H1 (cell line): ENCODE data around the gene GRXCR2. TPM values are rescaled to one million over a fixed set of nuclear protein-coding genes. Genes with fewer than 3 reads are reported as not detected.
A peak's percentile ranks its signal among the peaks of the same experiment; 100 is the strongest.

Source experiments
- CTCF ChIA-PET: fragments of 300-600 bp; sonication (Branson Sonifier 250); formaldehyde crosslinking; loops from one replicate; lab custom pipeline; 2021; ENCODE audit not compliant: partially characterized antibody; lab: Charles Lee
- POLR2A ChIA-PET: fragments of 300-600 bp; sonication (Branson Sonifier 250); formaldehyde crosslinking; loops from one replicate; lab custom pipeline; 2021; ENCODE audit warnings: inconsistent platforms; ENCODE audit not compliant: partially characterized antibody; lab: Charles Lee
- DNase-seq, 2 experiments: peaks; one replicate each; pipeline versions ENCODE4 v3.0.0 to v3.0.0-alpha.2; 2010 to 2022; ENCODE audit warnings: low spot score in 2 of 2, low read depth in 1 of 2, mixed read lengths in 1 of 2
- FAIRE-seq: peaks from 2 replicates; lab custom pipeline; 2011; peaks lifted over from hg19 to GRCh38; lab: Jason Lieb, UNC
- H2AFZ ChIP-seq: 2 replicates; pipeline ENCODE4 v1.8.1; 2012; ENCODE audit warnings: low read length, inconsistent platforms
- H2AK5ac ChIP-seq: 2 replicates; pipeline ENCODE4 v1.6.1; 2013; ENCODE audit warnings: low read depth, low read length
- H2BK120ac ChIP-seq: replicated peaks from 2 replicates; pipeline ENCODE3; 2013; ENCODE audit warnings: low read depth, low read length, inconsistent platforms
- H2BK12ac ChIP-seq: 2 replicates; pipeline ENCODE4 v1.6.1; 2013; ENCODE audit warnings: low read depth, low read length
- H2BK15ac ChIP-seq: 2 replicates; pipeline ENCODE4 v1.6.1; 2013; ENCODE audit warnings: low read length
- H2BK20ac ChIP-seq: 2 replicates; pipeline ENCODE4 v1.6.1; 2013; ENCODE audit warnings: low read length
- H2BK5ac ChIP-seq: 2 replicates; pipeline ENCODE4 v1.6.1; 2013; ENCODE audit warnings: low read depth, low read length
- H3K14ac ChIP-seq: 2 replicates; pipeline ENCODE4 v1.6.1; 2013; ENCODE audit warnings: inconsistent platforms; ENCODE audit not compliant: insufficient read length
- H3K18ac ChIP-seq: 2 replicates; pipeline ENCODE4 v1.6.1; 2013; ENCODE audit warnings: low read length; ENCODE audit errors: extremely low read depth
- H3K23ac ChIP-seq: 2 replicates; pipeline ENCODE4 v1.6.1; 2013; ENCODE audit warnings: inconsistent platforms; ENCODE audit not compliant: insufficient read length
- H3K23me2 ChIP-seq: 2 replicates; pipeline ENCODE4 v1.6.1; 2013; ENCODE audit warnings: low read depth, low read length
- H3K27ac ChIP-seq: 2 replicates; pipeline ENCODE4 v1.6.1; 2011; ENCODE audit warnings: low read depth, low read length, inconsistent platforms
- H3K27me3 ChIP-seq, 4 experiments: replicated peaks in 1 of 4; 1 replicate in 1 of 4; 2 replicates in 3 of 4; pipeline versions ENCODE4 v1.6.1 to v1.8.1; 2011 to 2013; ENCODE audit warnings: low read length in 3 of 4, mild to moderate bottlenecking in 3 of 4, inconsistent platforms in 2 of 4, mixed read lengths in 2 of 4, moderate library complexity in 1 of 4; ENCODE audit not compliant: control insufficient read depth in 3 of 4, insufficient read depth in 3 of 4; ENCODE audit errors: extremely low read depth in 1 of 4
- H3K36me3 ChIP-seq, 4 experiments: 2 replicates each; pipeline versions ENCODE4 v1.6.1 to v1.8.1; 2011 to 2013; ENCODE audit warnings: mild to moderate bottlenecking in 4 of 4, low read length in 3 of 4, moderate library complexity in 2 of 4, control low read depth in 1 of 4, inconsistent platforms in 1 of 4; ENCODE audit not compliant: insufficient read depth in 4 of 4, control insufficient read depth in 2 of 4
- H3K4ac ChIP-seq: replicated peaks from 2 replicates; pipeline ENCODE3; 2013; ENCODE audit warnings: low read length, low read depth, mixed read lengths, inconsistent platforms; ENCODE audit not compliant: insufficient read length
- H3K4me1 ChIP-seq, 4 experiments: replicated peaks in 1 of 4; 1 replicate in 1 of 4; 2 replicates in 3 of 4; pipeline versions ENCODE4 v1.6.1 to v1.8.1; 2011 to 2013; ENCODE audit warnings: low read length in 3 of 4, inconsistent platforms in 2 of 4, mixed read lengths in 1 of 4; ENCODE audit not compliant: insufficient read depth in 4 of 4, control insufficient read depth in 3 of 4
- H3K4me2 ChIP-seq, 2 experiments: 2 replicates each; pipeline versions ENCODE4 v1.6.1 to v1.8.1; 2011 to 2013; ENCODE audit warnings: low read depth in 2 of 2, low read length in 2 of 2, control low read depth in 1 of 2, inconsistent platforms in 1 of 2, mild to moderate bottlenecking in 1 of 2; ENCODE audit not compliant: insufficient read depth in 1 of 2
- H3K4me3 ChIP-seq, 4 experiments: fragments of 200-600, 300-600 bp in 1 of 4; sonication (generic), shearing (Covaris generic), sonication (Bioruptor Twin) in 1 of 4; 2 replicates each; pipeline versions ENCODE4 v1.5.1 to v1.8.1; 2011 to 2016; ENCODE audit warnings: low read length in 4 of 4, low read depth in 3 of 4, control low read depth in 2 of 4, inconsistent platforms in 2 of 4, mild to moderate bottlenecking in 2 of 4, mixed read lengths in 1 of 4, moderate library complexity in 1 of 4; ENCODE audit not compliant: insufficient read depth in 2 of 4; ENCODE audit errors: extremely low read depth in 1 of 4
- H3K56ac ChIP-seq: replicated peaks from 2 replicates; pipeline ENCODE3; 2013; ENCODE audit warnings: low read depth, mild to moderate bottlenecking, mixed read lengths, low read length, inconsistent platforms; ENCODE audit not compliant: insufficient read length
- H3K79me1 ChIP-seq: 2 replicates; pipeline ENCODE4 v1.6.1; 2013; ENCODE audit warnings: low read depth, low read length, control low read depth
- H3K79me2 ChIP-seq, 2 experiments: 2 replicates each; pipeline versions ENCODE4 v1.6.1 to v1.8.1; 2012 to 2013; ENCODE audit warnings: low read length in 2 of 2, mild to moderate bottlenecking in 2 of 2, inconsistent platforms in 1 of 2; ENCODE audit not compliant: insufficient read depth in 2 of 2, control insufficient read depth in 1 of 2
- H3K9ac ChIP-seq, 4 experiments: replicated peaks in 1 of 4; 1 replicate in 1 of 4; 2 replicates in 3 of 4; pipeline versions ENCODE4 v1.6.1 to v1.8.1; 2011 to 2013; ENCODE audit warnings: low read depth in 3 of 4, low read length in 3 of 4, control low read depth in 2 of 4, mild to moderate bottlenecking in 2 of 4, moderate library complexity in 2 of 4, inconsistent platforms in 1 of 4; ENCODE audit errors: extremely low read depth in 1 of 4
- H3K9me3 ChIP-seq, 2 experiments: 2 replicates each; pipeline versions ENCODE4 v1.6.1 to v1.8.1; 2012 to 2013; ENCODE audit warnings: mild to moderate bottlenecking in 2 of 2, moderate library complexity in 2 of 2, control low read depth in 1 of 2, inconsistent platforms in 1 of 2, low read depth in 1 of 2, low read length in 1 of 2, mixed read lengths in 1 of 2; ENCODE audit not compliant: insufficient read depth in 2 of 2
- H4K20me1 ChIP-seq, 2 experiments: replicated peaks in 1 of 2; 2 replicates each; pipeline versions ENCODE3 to v1.8.1; 2011 to 2013; ENCODE audit warnings: inconsistent platforms in 2 of 2, low read length in 2 of 2, mild to moderate bottlenecking in 1 of 2; ENCODE audit not compliant: insufficient read depth in 2 of 2, control insufficient read depth in 1 of 2
- H4K5ac ChIP-seq: 2 replicates; pipeline ENCODE4 v1.6.1; 2013; ENCODE audit warnings: low read length, low read depth, mixed read lengths, inconsistent platforms; ENCODE audit not compliant: insufficient read length
- H4K8ac ChIP-seq: 2 replicates; pipeline ENCODE4 v1.8.0; 2013; ENCODE audit warnings: mild to moderate bottlenecking, moderate library complexity, low read length, inconsistent platforms; ENCODE audit not compliant: insufficient read depth; ENCODE audit errors: extremely low read depth
- H4K91ac ChIP-seq: replicated peaks from 2 replicates; pipeline ENCODE3; 2013; ENCODE audit warnings: low read length, mixed read lengths, inconsistent platforms; ENCODE audit not compliant: insufficient read length
- CBX8 ChIP-seq: fragments of 300-800, 300-1000 bp; sonication (generic); IDR thresholded peaks from 2 replicates; pipeline ENCODE4 v1.7.1; 2016; ENCODE audit warnings: low read depth, low read length, borderline replicate concordance
- CHD2 ChIP-seq: IDR thresholded peaks from 2 replicates; pipeline ENCODE4 v1.6.1; 2012; ENCODE audit warnings: low read length, improper control_type of control experiment
- CTCF ChIP-seq, 3 experiments: IDR thresholded peaks; 1 replicate in 2 of 3; 2 replicates in 1 of 3; pipeline versions ENCODE4 v1.5.1 to v1.6.1; 2011; ENCODE audit warnings: low read length in 3 of 3, mild to moderate bottlenecking in 3 of 3, inconsistent platforms in 2 of 3, low read depth in 1 of 3, moderate library complexity in 1 of 3; ENCODE audit not compliant: insufficient read depth in 1 of 3; ENCODE audit errors: control extremely low read depth in 1 of 3
- RAD21 ChIP-seq, 2 experiments: IDR thresholded peaks in 1 of 2; conservative IDR thresholded peaks in 1 of 2; 2 replicates each; pipeline ENCODE4 v1.6.1; 2011; ENCODE audit warnings: low read depth in 2 of 2, low read length in 2 of 2, improper control_type of control experiment in 1 of 2, inconsistent platforms in 1 of 2, mild to moderate bottlenecking in 1 of 2, moderate library complexity in 1 of 2
- YY1 ChIP-seq: IDR thresholded peaks from 2 replicates; pipeline ENCODE4 v1.6.1; 2011; ENCODE audit warnings: low read depth, mild to moderate bottlenecking, low read length
- WGBS, 2 experiments: shearing (Covaris generic) in 1 of 2; methylation state at CpG; one replicate each; pipeline versions ENCODE4 v1.1.6 to v1.1.7; 2013 to 2015; ENCODE audit warnings: low lambda C conversion rate in 2 of 2, mixed read lengths in 2 of 2, inconsistent platforms in 1 of 2, low coverage in 1 of 2, missing lambda C conversion rate in 1 of 2; ENCODE audit not compliant: insufficient replicate concordance in 2 of 2, insufficient coverage in 1 of 2, insufficient read length in 1 of 2; ENCODE audit errors: extremely low coverage in 1 of 2, missing lambda C conversion rate in 1 of 2; 5-methylcytosine and 5-hydroxymethylcytosine counted together
- polyA plus RNA-seq, 7 experiments: library from polyadenylated mRNA; depleted of rRNA in 3 of 7; stranded (reverse) in 5 of 7; unstranded in 2 of 7; fragments of >200 nt in 5 of 7; fragments of 200-250 nt in 2 of 7; gene quantifications; 1 replicate in 5 of 7; 2 replicates in 1 of 7; 4 replicates in 1 of 7; pipeline versions ENCODE4 v1.2.1 to v1.2.3, GENCODE V29; 2011 to 2013; ENCODE audit warnings: missing spikeins in 2 of 7, mixed read lengths in 2 of 7
- total RNA-seq: library from RNA; stranded (reverse); fragmentation: NEBNext Ultra II Directional; extraction: Animal tissue kit (Norgen Biotek cat#: 25700); gene quantifications from 2 replicates; pipeline ENCODE4 v1.2.1, GENCODE V29; 2021

The GRXCR2 gene
- total and polyA plus RNA-seq, 2 of the 8 experiments (the other 6 are each of a cell fraction or from before 2014, with no cell fraction given) = not detected

DNA sequence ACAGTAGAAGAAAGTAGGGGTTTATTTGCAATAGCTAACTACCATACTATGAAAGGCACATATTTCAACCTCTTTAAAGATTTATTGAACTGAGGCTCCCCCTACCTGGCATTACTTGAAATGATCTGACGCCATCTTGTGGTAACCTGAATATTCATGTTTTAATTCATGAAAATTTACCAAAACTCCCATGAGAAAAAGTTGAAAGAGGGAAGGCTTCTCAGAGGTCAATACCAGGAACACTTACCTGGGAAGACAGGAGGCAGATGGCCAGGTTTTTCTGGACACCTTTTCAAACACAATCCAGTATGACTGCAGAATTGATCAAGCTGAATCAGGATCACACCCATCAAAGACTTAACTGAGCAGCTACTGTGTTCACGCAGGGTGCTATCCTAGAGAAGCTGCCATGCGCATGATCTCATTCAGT lies 47.0 kb downstream of the GRXCR2 start:
- DNase-seq = no peak
- H3K27me3 ChIP-seq = no peaks in the 10 kb centered on the region; a peak in 1 of 7 replicates
- no peak overlapping the region for H2AK5ac ChIP-seq
- H2BK15ac ChIP-seq = no peak overlapping the region
- no peak overlapping the region for H3K18ac ChIP-seq
- TF ChIP-seq YY1 (peak; percentile 86; the same call in 1 of the 2 replicates), RAD21 (IDR thresholded peaks at IDR 0.05 in 1 of 2, conservative IDR thresholded peaks at IDR 0.05 in 1 of 2; ENCODE audit: low read depth in 2 of 2, low read length in 2 of 2) (peak; percentile 67 to 72), CBX8 (no peak), CTCF (IDR thresholded peaks at IDR 0.05; ENCODE audit: control extremely low read depth in 1 of 3, insufficient read depth in 1 of 3, low read depth in 1 of 3, low read length in 3 of 3) (peak in 2 of 3 experiments; percentile 65 to 89; a peak in 3 of 4 replicates), CHD2 (no peak)
- H3K4me3 ChIP-seq = no peak overlapping the region
- H2BK12ac ChIP-seq = no peak overlapping the region
- no peaks in the 10 kb centered on the region for H3K9me3 ChIP-seq
- CTCF ChIA-PET = interaction anchor here (0.6 to 8.3 kb wide), 42 partner anchors 8 to 1648 kb away, joined by 3 to 72 read pairs (median 5); partner anchors contain the start of gene PRELID2
- no peak overlapping the region for H3K4ac ChIP-seq
- no peak overlapping the region for H2BK5ac ChIP-seq
- no peak overlapping the region for H4K5ac ChIP-seq
- no peaks in the 10 kb centered on the region for H4K20me1 ChIP-seq
- 0 out of 2 replicates have a peak overlapping the region, but pooled peaks have one; percentile 60 for H2AFZ ChIP-seq
- no peak overlapping the region for H3K14ac ChIP-seq
- POLR2A ChIA-PET = interaction anchor here (1.5 kb wide), 1 partner anchor 246 kb away, joined by 3 read pairs; no protein-coding TSS in a partner anchor
- no peak overlapping the region for H3K4me2 ChIP-seq
- no peak overlapping the region for H3K27ac ChIP-seq
- no peaks in the 10 kb centered on the region for H3K79me1 ChIP-seq
- H3K56ac ChIP-seq = no peak overlapping the region
- no peak overlapping the region for H4K8ac ChIP-seq
- no peak overlapping the region for H2BK20ac ChIP-seq
- H3K79me2 ChIP-seq = no peaks in the 10 kb centered on the region
- no peak overlapping the region for H3K23ac ChIP-seq
- no peak overlapping the region for H4K91ac ChIP-seq
- WGBS, 2 experiments = 64% methylated on average over 3 of the region's 3 CpGs; no CpG with 5 or more reads in 1 of the 2 experiments
- H3K36me3 ChIP-seq = no peaks in the 10 kb centered on the region
- H3K23me2 ChIP-seq = no peaks in the 10 kb centered on the region; the same call in 1 of the 2 replicates
- no peak overlapping the region for H3K9ac ChIP-seq
- H3K4me1 ChIP-seq = no peaks in the 10 kb centered on the region
- FAIRE-seq = peak; percentile 65
- no peak overlapping the region for H2BK120ac ChIP-seq
